GM12875 (cell line): Measurements from ENCODE around the gene GPR107.

Source experiments
- H3K4me3 ChIP-seq: one replicate; pipeline ENCODE4 v1.5.1; 2011; ENCODE audit warnings: low read depth, low read length, control low read depth
- CTCF ChIP-seq: IDR thresholded peaks from 2 replicates; pipeline ENCODE4 v1.5.1; 2011; ENCODE audit warnings: low read depth, mild to moderate bottlenecking, control low read depth, inconsistent platforms, low read length, moderate library complexity, borderline replicate concordance; ENCODE audit not compliant: insufficient read depth

Gene GPR107

GRCh38 chr9:130172161-130172857 lies 118.6 kb downstream of the GPR107 start, which contains the start of gene NCS1:
NCS1 (plus strand) TSS chr9:130172404; CDS start chr9:130172664, 260 bp downstream.
- H3K4me3 ChIP-seq, result no peak within 1 kb of the TSS
- TF ChIP-seq CTCF, result no peak

- H3K4me3 ChIP-seq, result no peak overlapping the region
- TF ChIP-seq CTCF, result no peak
These were observed 119.4 kb downstream of the GPR107 start for GRCh38 chr9:130172858-130173665.

- no peak for TF ChIP-seq CTCF
- H3K4me3 ChIP-seq, result no peak overlapping the region
These were observed 119.9 kb downstream of the GPR107 start for GRCh38 chr9:130173666-130173983.

GRCh38 chr9:130174025-130174424 lies 120.3 kb downstream of the GPR107 start:
- no peak overlapping the region for H3K4me3 ChIP-seq
- TF ChIP-seq CTCF, result no peak

GRCh38 chr9:130174920-130175321 lies 121.2 kb downstream of the GPR107 start:
- TF ChIP-seq CTCF, result no peak

GRCh38 chr9:130175355-130175754 lies 121.6 kb downstream of the GPR107 start:
- no peak overlapping the region for H3K4me3 ChIP-seq
- no peak for TF ChIP-seq CTCF

More at GRCh38 chr9:130174920-130175321, 121.2 kb downstream of the GPR107 start:
- no peak overlapping the region for H3K4me3 ChIP-seq

- TF ChIP-seq CTCF, result no peak
- H3K4me3 ChIP-seq, result no peak overlapping the region
These were observed 123.1 kb downstream of the GPR107 start for GRCh38 chr9:130176760-130177159.
